HUES48 (cell line): Measurements from ENCODE around the gene CACNG1.
"Not testable (repeated sequence)": the region's sequence is repeated elsewhere in the genome, so short reads cannot be mapped to it uniquely, and the experiment has no call there.

Experiments
- H3K27ac ChIP-seq: one replicate; pipeline ENCODE4 v1.7.0; 2013; ENCODE audit warnings: low read depth, low read length, inconsistent platforms
- H3K27me3 ChIP-seq: 2 replicates; pipeline ENCODE4 v1.6.1; 2013; ENCODE audit warnings: mild to moderate bottlenecking, low read length; ENCODE audit not compliant: control insufficient read depth, insufficient read depth
- H3K36me3 ChIP-seq: 2 replicates; pipeline ENCODE4 v1.6.1; 2013; ENCODE audit warnings: low read length; ENCODE audit not compliant: control insufficient read depth, insufficient read depth
- H3K4me1 ChIP-seq: 2 replicates; pipeline ENCODE4 v1.6.1; 2013; ENCODE audit warnings: mild to moderate bottlenecking, low read length; ENCODE audit not compliant: control insufficient read depth, insufficient read depth
- H3K4me3 ChIP-seq: 2 replicates; pipeline ENCODE4 v1.5.1; 2013; ENCODE audit warnings: mild to moderate bottlenecking, low read depth, low read length
- H3K9ac ChIP-seq: 2 replicates; pipeline ENCODE4 v1.6.1; 2013; ENCODE audit warnings: mild to moderate bottlenecking, low read depth, low read length, moderate library complexity
- H3K9me3 ChIP-seq: 2 replicates; pipeline ENCODE4 v1.6.1; 2013; ENCODE audit warnings: low read length; ENCODE audit not compliant: control insufficient read depth, insufficient read depth

Gene CACNG1

DNA sequence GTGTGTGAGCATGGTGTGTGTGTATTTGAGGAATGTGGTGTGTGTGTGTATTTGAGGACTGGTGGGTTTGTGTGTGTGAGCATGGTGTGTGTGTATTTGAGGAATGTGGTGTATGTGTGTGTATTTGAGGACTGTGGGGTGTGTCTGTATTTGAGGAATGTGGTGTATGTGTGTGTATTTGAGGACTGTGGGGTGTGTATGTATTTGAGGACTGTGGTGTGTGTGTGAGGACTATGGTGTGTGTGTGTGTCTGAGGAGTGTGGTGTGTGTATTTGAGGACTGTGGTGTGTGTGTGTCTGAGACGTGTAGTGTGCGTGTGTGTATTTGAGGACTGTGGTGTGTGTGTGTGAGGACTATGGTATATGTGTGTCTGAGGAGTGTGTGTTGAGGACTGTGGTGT, 18.0 kb upstream of the CACNG1 start:
- Histone ChIP-seq H3K9ac (no peak overlapping the region), H3K27ac (no peak overlapping the region), H3K36me3 (no peaks in the 10 kb centered on the region), H3K9me3 (no peaks in the 10 kb centered on the region), H3K27me3 (no peaks in the 10 kb centered on the region), H3K4me1 (no peaks in the 10 kb centered on the region), H3K4me3 (no peak overlapping the region)

DNA sequence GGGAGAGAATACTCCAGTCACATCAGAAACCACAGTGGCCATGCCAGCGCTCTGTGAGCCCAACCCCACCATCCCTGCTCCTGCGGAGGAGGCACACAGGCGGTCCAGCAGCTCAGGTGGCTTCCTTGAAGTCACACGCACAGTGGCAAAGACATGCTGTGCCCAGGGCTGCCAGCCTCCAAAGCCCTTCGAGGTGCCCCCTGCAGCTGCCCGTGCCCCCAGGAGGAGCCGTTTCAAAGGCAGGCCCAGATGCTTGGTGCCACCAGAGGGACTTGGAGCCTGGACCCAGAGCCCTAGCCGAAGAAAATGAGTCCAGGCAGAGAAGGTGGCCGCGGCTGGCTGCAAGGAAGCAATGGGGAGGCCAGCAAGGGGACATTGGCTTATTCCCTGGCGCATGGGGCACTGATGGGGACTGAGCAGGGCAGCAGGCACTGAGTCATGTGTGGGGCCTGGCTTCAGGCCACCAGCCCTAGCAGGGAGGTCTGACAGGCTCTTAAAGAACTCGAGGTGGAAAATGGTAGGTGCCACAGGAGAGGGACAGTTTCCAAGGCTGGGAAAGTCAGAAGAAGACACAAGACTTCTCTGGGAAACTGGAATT, 17.2 kb upstream of the CACNG1 start:
- Histone ChIP-seq H3K27ac (no peak overlapping the region), H3K9me3 (no peaks in the 10 kb centered on the region), H3K4me1 (no peaks in the 10 kb centered on the region), H3K9ac (no peak overlapping the region), H3K27me3 (no peaks in the 10 kb centered on the region), H3K36me3 (no peaks in the 10 kb centered on the region), H3K4me3 (no peak overlapping the region)

DNA sequence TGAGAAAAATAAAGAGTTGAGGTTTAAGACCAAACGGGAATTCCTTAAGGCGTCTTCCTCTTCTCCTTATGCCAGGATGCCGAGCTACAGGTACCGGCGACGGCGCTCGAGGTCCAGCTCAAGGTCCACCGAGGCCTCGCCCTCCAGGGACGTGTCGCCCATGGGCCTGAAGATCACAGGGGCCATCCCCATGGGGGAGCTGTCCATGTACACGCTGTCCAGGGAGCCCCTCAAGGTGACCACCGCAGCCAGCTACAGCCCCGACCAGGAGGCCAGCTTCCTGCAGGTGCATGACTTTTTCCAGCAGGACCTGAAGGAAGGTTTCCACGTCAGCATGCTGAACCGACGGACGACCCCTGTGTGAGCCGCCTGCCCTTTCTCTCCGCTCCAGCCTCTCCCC, 13.7 kb upstream of the CACNG1 start:
- no peaks in the 10 kb centered on the region for H3K27me3 ChIP-seq

DNA sequence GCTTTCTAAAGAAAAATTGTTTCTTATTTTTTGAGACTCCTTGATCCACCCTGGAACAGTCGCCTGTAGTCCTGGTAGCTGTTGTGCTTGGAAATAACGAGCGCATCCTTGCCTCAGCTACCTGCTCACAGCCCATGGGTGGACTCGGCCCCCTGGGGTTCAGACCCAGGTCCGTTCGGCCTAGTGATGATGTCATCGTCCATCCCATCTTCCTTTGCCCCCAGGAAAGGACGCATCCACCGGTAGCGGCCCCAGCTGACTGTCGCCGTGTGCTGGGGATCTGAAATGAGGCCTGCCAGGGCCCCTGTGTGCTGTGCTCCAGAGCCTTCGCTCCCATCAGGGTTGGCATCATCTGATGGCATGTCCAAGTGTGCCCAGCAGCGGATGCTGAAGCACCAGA, 12.0 kb upstream of the CACNG1 start:
- Histone ChIP-seq H3K4me1 (no peaks in the 10 kb centered on the region), H3K9me3 (no peaks in the 10 kb centered on the region), H3K27ac (no peak overlapping the region), H3K9ac (no peak overlapping the region), H3K36me3 (no peaks in the 10 kb centered on the region), H3K4me3 (no peak overlapping the region), H3K27me3 (no peaks in the 10 kb centered on the region)

More for the DNA sequence above, 13.7 kb upstream of the CACNG1 start:
- H3K4me3 ChIP-seq = no peak overlapping the region
- H3K9me3 ChIP-seq = no peaks in the 10 kb centered on the region
- H3K36me3 ChIP-seq = no peaks in the 10 kb centered on the region
- H3K4me1 ChIP-seq = no peaks in the 10 kb centered on the region
- no peak overlapping the region for H3K9ac ChIP-seq
- no peak overlapping the region for H3K27ac ChIP-seq

DNA sequence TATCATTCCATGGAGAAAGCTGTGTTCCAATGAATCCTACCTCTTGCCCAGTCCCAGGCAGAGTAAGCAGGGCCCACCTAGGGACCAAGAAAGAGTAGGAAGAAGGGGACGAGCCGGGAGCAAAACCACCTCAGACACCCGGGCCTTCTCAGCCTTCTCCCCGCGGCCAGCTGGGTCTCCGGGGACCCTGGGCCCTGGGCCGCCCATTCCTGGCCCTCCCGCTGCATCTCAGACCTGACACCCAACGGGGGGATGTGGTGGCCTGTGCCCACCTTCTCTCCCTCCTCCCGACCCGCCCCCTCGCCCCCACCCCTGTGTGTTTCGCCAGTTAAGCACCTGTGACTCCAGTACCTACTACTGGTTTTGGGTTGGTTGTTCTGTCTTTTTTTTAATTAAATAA, 11.4 kb upstream of the CACNG1 start:
- no peaks in the 10 kb centered on the region for H3K4me1 ChIP-seq
- no peaks in the 10 kb centered on the region for H3K27me3 ChIP-seq
- no peak overlapping the region for H3K27ac ChIP-seq
- H3K36me3 ChIP-seq = no peaks in the 10 kb centered on the region
- no peaks in the 10 kb centered on the region for H3K9me3 ChIP-seq
- no peak overlapping the region for H3K4me3 ChIP-seq
- H3K9ac ChIP-seq = no peak overlapping the region

DNA sequence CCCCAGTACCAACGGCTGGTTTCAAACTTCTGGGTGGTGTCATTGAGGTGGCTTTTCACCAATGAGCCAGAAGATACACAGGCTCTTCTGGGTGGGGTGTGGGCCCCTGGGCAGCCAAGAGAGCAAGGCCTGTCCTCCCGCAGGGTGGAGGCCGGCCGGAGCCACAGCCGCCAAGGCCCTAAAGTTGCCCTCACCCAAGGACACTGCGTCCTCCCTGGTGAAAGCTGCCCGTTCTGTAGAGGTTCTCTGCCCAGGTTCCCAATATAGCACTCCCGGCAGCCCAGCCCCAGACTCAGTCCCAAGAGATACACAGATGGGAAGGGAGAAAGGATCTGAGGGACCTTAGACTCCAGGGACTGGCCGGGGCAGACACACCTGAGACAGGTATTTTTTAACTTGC, 10.7 kb upstream of the CACNG1 start:
- H3K27ac ChIP-seq = no peak overlapping the region
- no peaks in the 10 kb centered on the region for H3K4me1 ChIP-seq
- no peaks in the 10 kb centered on the region for H3K36me3 ChIP-seq
- no peak overlapping the region for H3K9ac ChIP-seq
- no peak overlapping the region for H3K4me3 ChIP-seq
- no peaks in the 10 kb centered on the region for H3K27me3 ChIP-seq
- H3K9me3 ChIP-seq = no peaks in the 10 kb centered on the region

DNA sequence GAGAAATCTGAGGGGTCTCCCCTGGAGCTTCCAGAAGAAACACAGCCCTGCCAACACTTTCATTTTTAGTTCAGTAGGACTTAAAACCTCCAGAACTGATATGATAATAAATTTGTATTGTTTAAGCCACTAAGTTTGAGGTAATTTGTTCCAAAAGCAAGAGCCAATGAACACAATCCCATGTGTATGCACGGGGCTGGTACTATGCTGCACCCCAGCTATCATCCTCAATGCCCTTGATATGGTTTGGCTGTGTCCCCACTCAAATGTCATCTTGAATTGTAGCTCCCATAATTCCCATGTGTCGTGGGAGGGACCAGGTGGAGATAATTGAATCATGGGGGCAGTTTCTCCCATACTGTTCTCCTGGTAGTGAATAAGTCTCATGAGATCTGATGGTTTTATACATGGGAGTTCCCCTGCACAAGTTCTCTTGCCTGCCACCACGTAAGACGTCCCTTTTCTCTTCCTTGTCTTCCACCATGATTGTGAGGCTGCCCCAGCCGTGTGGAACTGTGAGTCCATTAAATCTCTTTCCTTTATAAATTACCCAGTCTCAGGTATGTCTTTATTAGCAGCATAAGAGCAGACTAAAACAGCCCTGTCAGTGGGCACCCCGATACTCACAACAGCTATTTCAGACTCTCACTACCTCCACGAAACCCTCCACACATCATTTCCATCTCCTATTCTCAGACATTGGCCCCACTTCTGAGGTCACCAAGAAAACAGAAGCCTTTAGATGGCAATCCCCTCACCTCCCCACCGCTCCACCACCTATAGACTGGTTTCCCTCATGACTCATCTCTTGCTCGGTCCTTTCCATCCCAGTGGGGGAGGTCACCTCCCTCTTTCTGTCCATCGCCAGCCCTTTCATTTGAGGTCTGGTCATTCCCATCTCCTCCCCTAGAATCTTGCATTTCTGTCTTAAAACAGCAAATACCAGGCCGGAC, 8.9 kb upstream of the CACNG1 start:
- Histone ChIP-seq H3K36me3 (no peaks in the 10 kb centered on the region), H3K27ac (no peak overlapping the region), H3K4me1 (no peaks in the 10 kb centered on the region), H3K9me3 (no peaks in the 10 kb centered on the region), H3K4me3 (no peak overlapping the region), H3K9ac (no peak overlapping the region), H3K27me3 (no peaks in the 10 kb centered on the region)

DNA sequence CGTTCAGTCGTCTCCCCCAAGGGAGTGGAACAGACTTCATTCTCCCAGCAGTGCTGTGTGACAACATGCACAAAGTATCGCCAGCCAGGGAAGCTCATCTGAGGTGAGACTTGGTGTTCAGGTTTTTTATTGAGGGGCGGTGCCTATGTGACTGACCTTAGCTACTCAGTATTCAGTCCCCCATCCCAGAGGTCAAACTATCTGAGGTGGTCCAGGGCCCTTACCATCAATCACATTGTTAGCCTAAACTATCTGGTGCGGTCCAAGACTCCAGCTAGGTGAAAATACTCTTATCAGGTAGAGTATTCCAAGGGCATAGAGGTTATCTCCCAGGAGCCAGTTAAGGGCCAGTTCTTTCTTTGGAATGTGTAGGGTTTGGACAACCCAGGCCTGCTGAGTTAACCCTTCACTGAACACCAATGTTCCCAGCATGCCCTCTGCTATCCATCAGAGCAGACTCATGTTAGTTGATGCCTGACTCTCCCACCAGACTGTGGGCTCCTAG, 5.4 kb upstream of the CACNG1 start:
- H3K27me3 ChIP-seq = no peaks in the 10 kb centered on the region
- no peak overlapping the region for H3K4me3 ChIP-seq
- no peaks in the 10 kb centered on the region for H3K36me3 ChIP-seq
- H3K9me3 ChIP-seq = no peaks in the 10 kb centered on the region
- no peaks in the 10 kb centered on the region for H3K4me1 ChIP-seq
- no peak overlapping the region for H3K9ac ChIP-seq
- no peak overlapping the region for H3K27ac ChIP-seq

DNA sequence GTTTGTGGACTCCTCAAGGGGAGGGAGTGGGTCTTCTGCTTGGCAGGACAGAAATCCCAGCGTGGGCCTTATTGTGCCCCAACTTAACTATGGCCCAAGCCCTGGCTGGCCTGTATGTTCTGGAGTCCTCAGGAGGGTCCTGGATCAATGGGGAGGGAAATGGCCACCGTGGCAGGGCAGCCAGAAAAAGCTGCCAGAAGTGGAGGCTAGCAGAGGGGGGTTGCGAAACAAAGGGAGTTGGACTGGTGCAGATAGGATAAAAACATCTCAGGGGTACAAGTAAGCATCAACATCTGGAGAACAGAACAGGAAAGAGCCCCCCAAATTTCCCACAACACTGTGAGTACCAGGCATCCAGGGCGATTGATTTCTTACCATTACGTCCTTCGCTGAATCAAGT, 3.7 kb upstream of the CACNG1 start:
- no peaks in the 10 kb centered on the region for H3K27me3 ChIP-seq
- H3K4me3 ChIP-seq = no peak overlapping the region
- H3K4me1 ChIP-seq = no peaks in the 10 kb centered on the region
- H3K9ac ChIP-seq = no peak overlapping the region
- H3K36me3 ChIP-seq = no peaks in the 10 kb centered on the region
- H3K27ac ChIP-seq = no peak overlapping the region
- no peaks in the 10 kb centered on the region for H3K9me3 ChIP-seq

DNA sequence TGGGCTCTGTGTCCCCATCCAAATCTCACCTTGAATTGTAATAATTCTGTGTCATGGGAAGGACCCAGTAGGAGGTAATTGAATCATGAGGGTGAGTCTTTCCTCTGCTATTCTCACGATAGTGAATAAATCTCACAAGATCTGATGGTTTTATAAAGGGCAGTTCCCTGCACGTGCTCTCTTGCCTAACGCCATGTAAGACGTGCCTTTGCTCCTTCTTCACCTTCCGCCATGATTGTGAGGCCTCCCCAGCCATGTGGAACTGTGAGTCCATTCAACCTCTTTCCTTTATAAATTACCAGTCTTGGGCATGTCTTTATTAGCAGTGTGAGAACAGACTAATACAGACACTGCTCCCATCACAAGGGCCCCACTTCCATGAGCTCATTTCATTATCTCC, 3.2 kb upstream of the CACNG1 start:
- not testable (repeated sequence) for H3K9me3 ChIP-seq, H3K9ac ChIP-seq, H3K4me1 ChIP-seq, H3K27me3 ChIP-seq, H3K4me3 ChIP-seq, H3K36me3 ChIP-seq, H3K27ac ChIP-seq

DNA sequence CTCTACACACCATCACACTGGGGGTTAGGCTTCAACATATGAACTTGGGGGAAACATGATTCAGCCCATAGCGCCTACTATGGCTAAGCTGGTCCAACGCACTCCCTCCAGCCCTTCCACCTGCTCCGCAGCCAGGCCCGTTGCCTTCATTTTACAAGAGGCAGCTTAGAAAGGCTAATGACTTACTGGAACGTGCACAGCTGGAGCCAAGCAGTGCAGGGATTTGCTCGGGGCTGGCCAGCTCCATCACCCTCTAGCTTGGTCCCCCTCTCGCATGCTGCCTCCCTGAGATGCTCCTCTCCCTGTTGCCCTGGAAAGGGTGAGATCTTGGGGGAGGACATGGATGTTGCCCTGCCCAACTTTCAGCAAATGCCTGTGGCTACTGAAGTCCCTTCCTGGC, 2.8 kb upstream of the CACNG1 start:
- Histone ChIP-seq H3K27ac (no peak overlapping the region), H3K27me3 (no peaks in the 10 kb centered on the region), H3K4me1 (no peaks in the 10 kb centered on the region), H3K36me3 (no peaks in the 10 kb centered on the region), H3K9ac (no peak overlapping the region), H3K9me3 (no peaks in the 10 kb centered on the region), H3K4me3 (no peak overlapping the region)
